ENCODE data around the gene GUK1.

GUK1 gene

DNA sequence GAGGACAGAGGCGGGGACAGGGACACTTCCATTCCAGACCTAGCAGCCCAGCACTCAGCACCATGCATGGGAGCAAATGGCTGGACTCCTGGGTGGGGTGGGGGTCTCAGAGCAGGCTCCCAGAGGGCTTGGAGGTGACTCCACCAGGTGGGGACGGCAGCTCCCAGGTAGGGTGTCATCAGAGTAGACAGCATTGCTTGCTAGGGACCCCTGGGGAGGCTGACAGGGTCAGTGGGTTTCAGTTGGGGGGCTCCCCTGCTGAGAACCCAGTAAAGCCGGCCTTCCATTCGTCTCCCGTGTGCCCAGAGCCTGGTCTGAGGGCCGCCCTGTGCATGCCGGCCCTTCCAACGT, 4.9 kb downstream of the GUK1 start:
- H3K27me3 ChIP-seq (ENCODE audit: control insufficient read depth, insufficient read depth, low read length), result no peaks in the 10 kb centered on the region
- H3K9ac ChIP-seq, result no peak overlapping the region
- H2AFZ ChIP-seq, result no peak overlapping the region

DNA sequence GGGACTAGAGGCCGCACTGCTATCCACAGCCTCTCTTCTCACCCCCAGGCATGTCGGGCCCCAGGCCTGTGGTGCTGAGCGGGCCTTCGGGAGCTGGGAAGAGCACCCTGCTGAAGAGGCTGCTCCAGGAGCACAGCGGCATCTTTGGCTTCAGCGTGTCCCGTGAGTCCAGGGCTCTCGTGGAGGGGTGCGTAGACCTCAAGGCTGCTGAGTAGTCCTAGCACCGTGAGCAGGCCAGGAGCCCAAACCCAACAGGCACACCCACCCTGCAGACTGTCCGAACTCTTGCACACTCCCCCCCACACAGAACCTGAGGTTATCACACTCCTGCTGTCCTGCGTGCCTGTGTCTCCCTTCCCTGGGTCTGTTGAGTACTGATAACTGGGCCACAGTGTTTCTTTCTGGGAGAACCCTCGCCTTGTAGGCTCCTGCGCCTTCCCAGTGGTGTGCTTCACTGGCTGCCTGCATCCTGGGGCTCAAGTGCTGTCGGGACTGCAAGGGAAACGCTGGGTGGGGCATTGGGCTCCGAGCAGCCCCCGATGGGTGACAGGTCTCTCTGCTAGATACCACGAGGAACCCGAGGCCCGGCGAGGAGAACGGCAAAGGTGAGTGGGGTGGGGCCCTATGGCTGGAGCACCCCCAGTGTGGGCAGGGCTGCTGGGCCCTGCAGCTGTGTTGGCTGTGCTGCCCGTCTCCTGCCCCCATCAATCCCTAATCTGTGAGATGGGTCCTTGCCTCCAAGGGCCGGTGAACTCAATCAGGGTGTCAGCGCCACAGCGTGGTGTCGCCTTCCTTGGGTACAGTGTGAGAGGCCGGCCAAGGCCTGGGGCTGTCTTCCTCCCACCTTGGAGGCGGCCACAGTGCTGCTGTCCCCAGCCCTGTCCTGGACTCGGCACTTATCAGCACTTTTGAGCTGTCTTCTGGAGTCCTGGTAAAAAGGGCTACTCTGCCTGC, 5.7 kb downstream of the GUK1 start:
- H3K9me3 ChIP-seq (ENCODE audit: control insufficient read depth, low read length), result no peaks in the 10 kb centered on the region
- H3K4me1 ChIP-seq, result peaks cover 4% of the 10 kb centered on the region
- no peak overlapping the region for H3K9ac ChIP-seq
- no peaks in the 10 kb centered on the region for H3K36me3 ChIP-seq (ENCODE audit: control insufficient read depth, insufficient read depth, low read length)
- no peak overlapping the region for H2AFZ ChIP-seq
- TF ChIP-seq, protein P1, sequence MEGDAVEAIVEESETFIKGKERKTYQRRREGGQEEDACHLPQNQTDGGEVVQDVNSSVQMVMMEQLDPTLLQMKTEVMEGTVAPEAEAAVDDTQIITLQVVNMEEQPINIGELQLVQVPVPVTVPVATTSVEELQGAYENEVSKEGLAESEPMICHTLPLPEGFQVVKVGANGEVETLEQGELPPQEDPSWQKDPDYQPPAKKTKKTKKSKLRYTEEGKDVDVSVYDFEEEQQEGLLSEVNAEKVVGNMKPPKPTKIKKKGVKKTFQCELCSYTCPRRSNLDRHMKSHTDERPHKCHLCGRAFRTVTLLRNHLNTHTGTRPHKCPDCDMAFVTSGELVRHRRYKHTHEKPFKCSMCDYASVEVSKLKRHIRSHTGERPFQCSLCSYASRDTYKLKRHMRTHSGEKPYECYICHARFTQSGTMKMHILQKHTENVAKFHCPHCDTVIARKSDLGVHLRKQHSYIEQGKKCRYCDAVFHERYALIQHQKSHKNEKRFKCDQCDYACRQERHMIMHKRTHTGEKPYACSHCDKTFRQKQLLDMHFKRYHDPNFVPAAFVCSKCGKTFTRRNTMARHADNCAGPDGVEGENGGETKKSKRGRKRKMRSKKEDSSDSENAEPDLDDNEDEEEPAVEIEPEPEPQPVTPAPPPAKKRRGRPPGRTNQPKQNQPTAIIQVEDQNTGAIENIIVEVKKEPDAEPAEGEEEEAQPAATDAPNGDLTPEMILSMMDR (IDR thresholded peaks at IDR 0.05), result no peak
- H3K27ac ChIP-seq, result no peak overlapping the region
- H3K4me3 ChIP-seq (ENCODE audit: low read depth, low read length), result no peak overlapping the region
- H3K79me2 ChIP-seq, result peaks cover 50% of the 10 kb centered on the region
- H3K27me3 ChIP-seq (ENCODE audit: control insufficient read depth, insufficient read depth, low read length), result no peaks in the 10 kb centered on the region
- H3K4me2 ChIP-seq (ENCODE audit: low read length), result no peak overlapping the region

More for the DNA sequence above, 4.9 kb downstream of the GUK1 start:
- Histone ChIP-seq H3K36me3 (ENCODE audit: control insufficient read depth, insufficient read depth, low read length) (no peaks in the 10 kb centered on the region), H3K27ac (no peak overlapping the region), H3K4me2 (ENCODE audit: low read length) (no peak overlapping the region), H3K4me1 (peaks cover 4% of the 10 kb centered on the region), H3K9me3 (ENCODE audit: control insufficient read depth, low read length) (no peaks in the 10 kb centered on the region), H3K79me2 (peaks cover 47% of the 10 kb centered on the region), H3K4me3 (ENCODE audit: low read depth, low read length) (no peak overlapping the region)
- TF ChIP-seq, protein P1 (IDR thresholded peaks at IDR 0.05), result no peak

DNA sequence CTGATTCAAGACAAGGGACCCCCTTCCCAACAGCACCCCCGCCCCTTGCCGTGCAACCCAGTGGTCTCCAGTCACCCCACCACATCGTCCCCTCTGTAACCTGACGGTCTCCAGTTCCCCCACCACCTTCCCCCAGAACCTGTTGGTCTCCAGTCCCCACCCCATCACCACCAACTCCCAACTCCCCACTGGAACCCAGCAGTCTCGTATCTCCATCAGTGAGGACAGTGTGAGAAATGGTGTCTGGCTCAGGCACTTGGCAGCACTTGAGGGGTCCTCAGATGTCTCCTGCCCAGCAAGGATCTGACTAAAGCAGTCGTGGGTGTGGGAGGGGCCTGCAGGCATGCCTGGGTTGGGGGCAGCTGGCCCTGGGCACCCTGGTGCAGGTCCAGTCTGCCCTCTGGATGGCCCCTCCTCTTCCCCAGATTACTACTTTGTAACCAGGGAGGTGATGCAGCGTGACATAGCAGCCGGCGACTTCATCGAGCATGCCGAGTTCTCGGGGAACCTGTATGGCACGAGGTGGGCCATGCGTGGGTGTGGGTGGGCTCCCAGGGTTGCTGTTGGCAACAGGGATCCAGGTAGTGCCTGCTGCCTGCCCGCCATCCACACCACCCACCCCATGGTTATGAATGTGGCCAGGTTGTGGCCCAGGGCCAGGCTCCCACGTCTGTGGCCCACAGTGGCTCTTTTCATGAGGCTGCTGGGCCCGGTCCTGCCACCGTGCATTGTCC, 6.5 kb downstream of the GUK1 start:
- H3K79me2 ChIP-seq, result peaks cover 50% of the 10 kb centered on the region
- no peaks in the 10 kb centered on the region for H3K27me3 ChIP-seq (ENCODE audit: control insufficient read depth, insufficient read depth, low read length)
- H2AFZ ChIP-seq, result no peak overlapping the region
- H3K4me1 ChIP-seq, result peaks cover 5% of the 10 kb centered on the region
- H3K4me3 ChIP-seq (ENCODE audit: low read depth, low read length), result no peak overlapping the region
- H3K9me3 ChIP-seq (ENCODE audit: control insufficient read depth, low read length), result no peaks in the 10 kb centered on the region
- no peak overlapping the region for H3K27ac ChIP-seq
- H3K4me2 ChIP-seq (ENCODE audit: low read length), result no peak overlapping the region
- H3K9ac ChIP-seq, result no peak overlapping the region
- H3K36me3 ChIP-seq (ENCODE audit: control insufficient read depth, insufficient read depth, low read length), result no peaks in the 10 kb centered on the region
- TF ChIP-seq, protein P1 (IDR thresholded peaks at IDR 0.05), result no peak

DNA sequence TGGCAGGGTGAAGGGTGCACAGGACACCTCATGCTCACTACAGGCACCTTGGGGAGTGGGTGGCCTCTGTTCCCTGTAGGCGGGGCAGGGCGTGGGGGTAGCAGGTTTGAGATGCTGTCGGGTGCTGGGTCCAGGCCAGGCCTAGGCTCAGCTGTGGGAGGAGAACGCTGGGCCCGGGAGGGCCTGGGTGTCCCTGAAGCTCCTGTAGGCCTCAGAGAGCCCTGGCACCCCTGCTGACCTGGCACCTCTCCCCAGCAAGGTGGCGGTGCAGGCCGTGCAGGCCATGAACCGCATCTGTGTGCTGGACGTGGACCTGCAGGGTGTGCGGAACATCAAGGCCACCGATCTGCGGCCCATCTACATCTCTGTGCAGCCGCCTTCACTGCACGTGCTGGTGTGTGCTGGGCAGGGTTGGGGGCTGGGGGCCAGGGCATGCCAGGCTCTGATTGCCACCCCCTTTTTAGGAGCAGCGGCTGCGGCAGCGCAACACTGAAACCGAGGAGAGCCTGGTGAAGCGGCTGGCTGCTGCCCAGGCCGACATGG, 7.1 kb downstream of the GUK1 start:
- Histone ChIP-seq H3K79me2 (peaks cover 50% of the 10 kb centered on the region), H3K36me3 (ENCODE audit: control insufficient read depth, insufficient read depth, low read length) (no peaks in the 10 kb centered on the region), H2AFZ (no peak overlapping the region), H3K9ac (no peak overlapping the region), H3K27me3 (ENCODE audit: control insufficient read depth, insufficient read depth, low read length) (no peaks in the 10 kb centered on the region), H3K4me1 (peaks cover 6% of the 10 kb centered on the region), H3K27ac (no peak overlapping the region), H3K4me2 (ENCODE audit: low read length) (no peak overlapping the region), H3K4me3 (ENCODE audit: low read depth, low read length) (no peak overlapping the region), H3K9me3 (ENCODE audit: control insufficient read depth, low read length) (no peaks in the 10 kb centered on the region)
- TF ChIP-seq, protein P1 (IDR thresholded peaks at IDR 0.05), result no peak

Measured in parathyroid adenoma (tissue), 2 donors.